Hematopoietic multipotent progenitor cell (in vitro differentiated cells): ENCODE data around the gene POLR3F. TPM values are rescaled to one million over a fixed set of nuclear protein-coding genes. Genes with fewer than 3 reads are reported as not detected.

ENCODE experiments used
- DNase-seq, 3 donors: peaks; one replicate each; pipeline ENCODE4 v3.0.0-alpha.2; 2011 to 2015; ENCODE audit warnings: low read depth in 2 of 3, low spot score in 2 of 3
- total RNA-seq: library from RNA; depleted of rRNA; stranded (reverse); fragments of >200 nt; gene quantifications from one replicate; pipeline ENCODE4 v1.2.3, GENCODE V29; 2012

Gene POLR3F, protein sequence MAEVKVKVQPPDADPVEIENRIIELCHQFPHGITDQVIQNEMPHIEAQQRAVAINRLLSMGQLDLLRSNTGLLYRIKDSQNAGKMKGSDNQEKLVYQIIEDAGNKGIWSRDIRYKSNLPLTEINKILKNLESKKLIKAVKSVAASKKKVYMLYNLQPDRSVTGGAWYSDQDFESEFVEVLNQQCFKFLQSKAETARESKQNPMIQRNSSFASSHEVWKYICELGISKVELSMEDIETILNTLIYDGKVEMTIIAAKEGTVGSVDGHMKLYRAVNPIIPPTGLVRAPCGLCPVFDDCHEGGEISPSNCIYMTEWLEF
- total RNA-seq: 4.0 TPM

DNA sequence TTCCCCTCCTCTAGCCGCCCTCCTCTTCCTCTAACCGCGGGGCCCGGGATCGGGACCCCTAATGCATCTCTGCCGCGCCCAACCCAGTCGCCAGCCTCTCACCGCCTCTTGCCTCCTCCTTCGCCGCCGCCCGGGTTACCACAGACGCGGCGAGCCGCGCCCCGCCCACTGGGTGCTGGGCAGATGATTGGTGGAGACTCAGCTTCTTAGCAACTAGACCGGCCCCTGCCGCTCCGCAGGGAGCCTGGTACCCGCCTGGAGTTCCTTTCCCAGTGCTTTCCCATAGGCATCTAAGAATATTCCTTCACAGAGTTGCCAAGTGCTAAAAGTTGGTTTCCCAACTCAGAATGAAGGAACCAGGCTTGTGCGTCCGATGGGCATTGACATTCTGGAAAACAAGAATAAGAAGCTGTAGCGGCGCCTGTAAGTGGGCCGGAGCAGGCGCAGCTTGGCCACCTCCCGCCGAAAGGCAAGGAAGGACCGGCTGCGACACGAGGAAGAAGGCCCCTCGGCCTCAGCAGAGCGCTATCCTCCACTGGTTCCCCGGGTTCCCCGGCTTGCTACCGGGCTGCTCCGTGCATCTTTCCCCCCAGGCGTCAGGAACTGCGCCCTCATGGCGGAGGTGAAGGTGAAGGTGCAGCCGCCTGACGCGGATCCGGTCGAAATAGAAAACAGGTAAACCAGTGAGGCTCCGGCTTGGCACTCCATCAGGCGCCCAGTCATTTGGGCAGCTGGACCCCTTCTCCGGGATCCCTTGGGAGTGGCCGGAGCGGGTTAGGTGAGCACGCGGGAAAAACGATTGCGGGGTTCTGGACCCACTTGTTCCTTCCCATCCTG lies at the start of gene POLR3F, which contains the start of gene DZANK1:
TSS of gene POLR3F (plus strand) at position 497 of the 837 bp plus-strand sequence. CDS start at position 614, 117 bp downstream.
TSS of gene DZANK1 (minus strand) at position 137 of the 837 bp plus-strand sequence. CDS start 1,672 bp downstream, outside the sequence.
- peak; percentile 80 to 96 (median 92) for DNase-seq

- DNase-seq: no peak
Measured at GRCh38 chr20:18421608-18422007, 45.6 kb upstream of the POLR3F start.

- DNase-seq: no peak
Measured at GRCh38 chr20:18427214-18427613, 40.0 kb upstream of the POLR3F start.

- no peak for DNase-seq
Measured at GRCh38 chr20:18428490-18429173, 38.6 kb upstream of the POLR3F start.

GRCh38 chr20:18430172-18430826 lies 36.9 kb upstream of the POLR3F start:
- no peak for DNase-seq

GRCh38 chr20:18431206-18431605 lies 36.0 kb upstream of the POLR3F start:
- DNase-seq: no peak

- peak in 1 of 3 donors; percentile 3 for DNase-seq
Measured at GRCh38 chr20:18436847-18437246, 30.3 kb upstream of the POLR3F start.

DNA sequence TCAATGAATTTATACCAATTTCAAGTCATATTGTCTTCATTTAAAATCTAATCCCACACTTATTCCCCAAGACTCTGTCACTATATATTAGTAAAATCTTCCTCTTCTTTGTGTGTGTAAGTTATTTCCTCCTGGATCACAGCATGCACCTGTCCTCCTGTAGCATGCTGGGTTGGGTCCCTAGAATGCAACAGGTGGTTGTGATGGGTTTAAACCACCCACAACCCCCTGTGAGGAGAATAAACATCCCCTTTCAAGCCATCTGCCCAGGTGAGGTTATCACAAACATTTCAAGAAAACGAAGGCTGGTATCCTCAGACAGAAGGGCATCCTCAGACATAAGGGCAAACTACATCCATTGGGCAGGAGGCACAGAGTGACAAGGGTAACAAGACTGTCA lies 26.8 kb upstream of the POLR3F start:
- no peak for DNase-seq

GRCh38 chr20:18443886-18444285 lies 23.3 kb upstream of the POLR3F start:
- no peak for DNase-seq

DNA sequence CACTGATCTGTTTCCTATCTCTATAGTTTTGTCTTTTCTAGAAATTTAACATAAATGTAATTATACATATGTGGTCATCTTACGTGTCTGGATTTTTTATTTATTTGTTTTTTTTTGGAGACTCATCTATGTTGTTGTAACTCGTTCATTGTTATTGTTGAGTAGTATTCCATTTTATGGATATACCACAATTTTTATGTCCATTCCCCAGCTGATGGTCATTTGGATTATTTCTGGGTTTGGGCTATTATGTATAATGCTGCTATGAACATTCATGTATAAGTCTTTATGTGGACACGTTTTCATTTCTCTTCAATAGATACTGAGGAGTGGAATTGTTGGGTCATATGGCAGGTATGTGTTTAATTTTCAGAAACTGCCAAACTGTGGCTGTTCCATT lies 10.6 kb upstream of the POLR3F start:
- DNase-seq: no peak

DNA sequence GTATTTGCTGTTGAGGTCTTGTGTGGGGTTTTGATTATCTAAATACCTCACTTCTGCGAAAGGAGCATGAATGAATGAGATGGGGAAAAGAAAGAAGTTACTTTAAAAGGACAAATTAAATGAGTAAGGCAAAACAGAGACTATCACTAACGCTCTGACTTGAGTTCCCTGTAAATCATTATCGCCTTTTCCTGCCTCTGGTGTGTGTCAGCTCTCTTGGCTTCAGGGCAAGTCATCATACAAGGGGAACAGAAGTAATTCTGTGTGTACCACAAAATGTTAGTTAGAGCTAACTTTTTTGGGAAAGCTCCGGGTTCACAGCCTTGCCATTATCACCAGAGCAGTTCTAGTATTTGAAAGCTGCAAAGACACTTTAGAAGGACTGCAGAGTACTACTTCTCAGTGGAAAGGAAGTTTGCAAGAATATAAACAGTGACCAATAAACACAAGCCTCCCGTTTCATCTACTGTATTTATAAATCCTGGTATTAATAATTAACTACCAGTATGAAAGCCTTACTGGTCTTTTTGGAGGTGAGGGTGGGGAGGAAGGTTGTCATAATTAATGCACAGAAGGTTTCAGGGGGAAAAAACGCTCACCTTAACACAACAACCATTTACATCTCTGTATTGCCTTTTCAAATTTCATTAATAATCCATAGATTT lies 1.5 kb upstream of the POLR3F start:
- DNase-seq: no peak

DNA sequence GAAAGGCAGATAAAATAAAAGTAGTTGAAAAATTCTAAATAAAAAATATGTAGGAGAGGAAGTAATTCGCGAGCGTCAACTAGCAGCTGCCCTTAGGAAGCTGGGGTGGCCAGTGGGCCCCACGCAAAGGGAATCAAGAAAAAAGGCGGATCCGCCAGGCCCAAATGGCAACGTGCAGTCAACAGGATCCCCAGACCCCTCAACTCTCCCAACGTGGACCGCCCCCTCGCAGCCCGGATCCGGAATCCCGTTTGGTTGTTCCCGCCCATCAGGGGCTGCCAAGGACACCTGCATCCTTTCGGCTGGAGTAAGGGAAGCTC lies 656 bp upstream of the POLR3F start:
- DNase-seq: no peak

DNA sequence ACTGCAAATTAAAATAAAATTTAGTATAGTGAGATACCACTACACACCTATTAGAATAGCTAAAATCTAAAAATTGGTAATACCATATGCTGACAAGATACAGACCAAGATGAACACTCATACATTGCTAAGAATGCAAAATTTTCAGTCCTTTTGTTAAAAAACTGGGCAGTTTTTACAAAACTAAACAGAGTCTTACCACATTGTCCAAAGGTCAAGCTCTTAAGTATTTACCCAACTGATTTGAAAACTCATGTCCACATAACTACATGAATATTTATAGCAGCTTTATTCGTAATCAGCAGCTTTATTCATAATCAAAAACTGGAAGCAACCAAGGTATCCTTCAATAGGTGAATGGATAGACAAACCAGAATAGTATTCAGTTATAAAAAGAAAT lies 10.0 kb downstream of the POLR3F start:
- no peak for DNase-seq

DNA sequence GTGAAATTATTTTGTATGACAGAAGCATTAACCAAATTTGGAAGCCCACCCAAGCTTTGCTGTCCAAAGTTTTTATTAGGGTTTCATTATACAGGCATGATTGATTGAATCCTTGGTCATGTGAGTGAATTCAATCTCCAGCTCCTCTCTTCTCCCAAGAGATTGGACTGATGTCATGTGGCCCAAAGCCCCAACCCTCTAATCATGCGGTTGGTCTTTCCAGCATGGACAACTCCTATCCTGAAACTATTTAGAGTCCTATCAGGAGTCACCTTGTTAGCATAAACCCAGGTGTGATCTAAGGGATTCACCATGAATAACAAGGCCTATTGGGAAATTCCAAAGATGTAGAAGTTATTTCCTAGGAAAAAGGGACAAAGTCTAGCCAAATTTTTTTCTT lies 10.6 kb downstream of the POLR3F start:
- DNase-seq: no peak

DNA sequence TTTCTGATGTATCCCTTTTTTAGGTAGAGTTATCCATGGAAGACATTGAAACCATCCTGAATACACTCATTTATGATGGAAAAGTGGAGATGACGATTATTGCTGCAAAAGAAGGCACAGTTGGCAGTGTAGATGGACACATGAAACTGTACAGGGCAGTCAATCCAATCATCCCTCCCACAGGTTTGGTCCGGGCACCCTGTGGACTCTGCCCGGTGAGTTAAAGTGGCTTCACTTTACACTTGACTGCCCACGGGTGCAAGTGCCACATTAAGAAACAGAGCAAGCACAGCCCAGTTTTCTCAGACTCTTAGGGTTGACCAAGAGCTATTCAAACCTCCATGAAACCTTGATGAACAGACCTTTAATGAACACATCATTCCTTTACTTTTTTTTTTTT lies 14.4 kb downstream of the POLR3F start:
- DNase-seq: no peak

DNA sequence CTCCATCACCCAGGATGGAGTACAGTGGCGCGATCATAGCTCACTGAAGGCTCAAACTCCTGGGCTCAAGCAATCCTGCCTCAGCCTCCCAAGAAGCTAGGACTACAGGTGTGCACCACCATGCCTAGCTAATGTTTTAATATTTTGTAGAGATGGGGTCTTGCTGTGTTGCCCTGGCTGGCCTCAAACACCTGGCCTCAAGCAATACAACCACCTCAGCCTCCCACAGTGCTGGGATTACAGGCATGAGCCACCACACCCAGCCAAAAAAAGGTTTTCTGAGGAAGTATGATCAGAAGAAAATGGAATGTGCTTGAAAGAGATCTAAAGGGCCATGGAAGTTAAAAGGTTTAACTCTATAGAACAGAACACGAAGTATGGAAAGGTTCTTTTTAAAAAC lies 21.1 kb downstream of the POLR3F start:
- no peak for DNase-seq

- no peak for DNase-seq
Measured at GRCh38 chr20:18496042-18496441, 28.9 kb downstream of the POLR3F start.

DNA sequence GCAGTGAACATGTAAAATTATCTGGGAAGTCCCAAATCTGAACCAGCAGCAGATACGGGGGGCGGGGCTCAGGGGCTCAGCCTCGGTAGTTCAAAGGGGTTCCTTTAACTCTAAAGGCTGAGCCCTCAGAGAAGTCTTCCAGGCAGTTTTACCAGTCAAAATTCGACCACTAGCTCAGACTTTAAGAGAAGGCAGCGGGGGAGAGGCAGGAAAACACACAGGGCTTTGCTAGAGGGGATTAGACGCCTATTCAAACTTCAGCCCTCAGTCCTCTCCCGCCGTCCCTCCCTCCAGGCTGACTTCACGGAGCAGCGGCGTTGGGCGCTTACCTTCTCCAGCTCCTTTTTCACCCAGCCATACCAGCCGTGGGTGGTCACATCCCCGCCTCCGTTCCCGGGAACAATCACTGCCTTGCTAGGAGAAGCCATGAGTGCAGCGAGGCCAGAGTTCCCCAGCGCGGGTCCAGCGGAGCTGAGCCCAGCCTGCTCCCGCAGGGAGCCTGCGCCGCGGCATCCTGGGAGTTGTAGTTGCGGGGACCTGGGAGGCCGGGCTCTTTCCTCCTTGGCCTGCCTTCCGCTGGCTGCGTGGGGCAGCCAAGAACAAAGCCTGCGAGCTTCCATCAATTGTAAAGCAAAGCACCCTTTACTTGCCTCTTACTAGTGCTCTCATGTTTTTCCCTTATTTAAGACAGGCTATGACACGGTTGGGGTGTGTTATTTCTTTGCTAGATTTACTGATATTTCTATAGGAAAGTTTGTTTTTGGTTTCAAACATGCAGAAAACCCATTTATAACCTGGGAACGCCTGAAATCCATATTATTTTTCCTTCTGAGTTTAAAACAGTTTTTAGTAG lies 29.8 kb downstream of the POLR3F start, which contains the start of gene RBBP9:
TSS of gene RBBP9 (minus strand) at position 486 of the 853 bp plus-strand sequence. CDS start at position 428, 58 bp downstream.
- DNase-seq: peak; percentile 49 to 71 (median 66)

GRCh38 chr20:18497603-18498002 lies 30.4 kb downstream of the POLR3F start:
- DNase-seq: no peak
